ENCODE results near the gene CPNE4.

CPNE4 gene

GRCh38 chr3:131728898-131729642 lies 305.7 kb downstream of the CPNE4 start:
- no peak for DNase-seq

GRCh38 chr3:131725414-131725813 lies 309.4 kb downstream of the CPNE4 start:
- DNase-seq: no peak

- DNase-seq: no peak
These were observed 311.5 kb downstream of the CPNE4 start for GRCh38 chr3:131723343-131723742.

GRCh38 chr3:131717493-131717892 lies 317.3 kb downstream of the CPNE4 start:
- no peak for DNase-seq

- DNase-seq: no peak
These were observed 317.9 kb downstream of the CPNE4 start for GRCh38 chr3:131716943-131717342.

GRCh38 chr3:131716007-131716406 lies 318.8 kb downstream of the CPNE4 start:
- DNase-seq: no peak

GRCh38 chr3:131714585-131715220 lies 320.1 kb downstream of the CPNE4 start:
- no peak for DNase-seq

GRCh38 chr3:131713416-131714123 lies 321.2 kb downstream of the CPNE4 start:
- no peak for DNase-seq

GRCh38 chr3:131712662-131713061 lies 322.2 kb downstream of the CPNE4 start:
- no peak for DNase-seq

GRCh38 chr3:131711114-131711768 lies 323.6 kb downstream of the CPNE4 start:
- DNase-seq: no peak

GRCh38 chr3:131708241-131708640 lies 326.6 kb downstream of the CPNE4 start:
- DNase-seq: no peak

- DNase-seq: no peak
These were observed 329.2 kb downstream of the CPNE4 start for GRCh38 chr3:131705558-131706051.

GRCh38 chr3:131705099-131705498 lies 329.7 kb downstream of the CPNE4 start:
- no peak for DNase-seq

GRCh38 chr3:131704098-131704497 lies 330.7 kb downstream of the CPNE4 start:
- DNase-seq: no peak

GRCh38 chr3:131702146-131702545 lies 332.7 kb downstream of the CPNE4 start:
- no peak for DNase-seq

- no peak for DNase-seq
These were observed 333.6 kb downstream of the CPNE4 start for GRCh38 chr3:131701153-131701770.

- DNase-seq: no peak
These were observed 335.8 kb downstream of the CPNE4 start for GRCh38 chr3:131699001-131699400.

- no peak for DNase-seq
These were observed 340.4 kb downstream of the CPNE4 start for GRCh38 chr3:131694376-131694775.

- no peak for DNase-seq
These were observed 342.5 kb downstream of the CPNE4 start for GRCh38 chr3:131692356-131692755.

- no peak for DNase-seq
These were observed 344.0 kb downstream of the CPNE4 start for GRCh38 chr3:131690800-131691199.

GRCh38 chr3:131688370-131688769 lies 346.4 kb downstream of the CPNE4 start:
- DNase-seq: no peak

- DNase-seq: no peak
These were observed 365.2 kb downstream of the CPNE4 start for GRCh38 chr3:131669600-131669999.

- no peak for DNase-seq
These were observed 376.0 kb downstream of the CPNE4 start for GRCh38 chr3:131658771-131659170.

Measured in CD4-positive, alpha-beta T cell treated with Interleukin-10 for 1 hour (primary cell).